Measurements from ENCODE around the gene CERS1.

CERS1 gene

DNA sequence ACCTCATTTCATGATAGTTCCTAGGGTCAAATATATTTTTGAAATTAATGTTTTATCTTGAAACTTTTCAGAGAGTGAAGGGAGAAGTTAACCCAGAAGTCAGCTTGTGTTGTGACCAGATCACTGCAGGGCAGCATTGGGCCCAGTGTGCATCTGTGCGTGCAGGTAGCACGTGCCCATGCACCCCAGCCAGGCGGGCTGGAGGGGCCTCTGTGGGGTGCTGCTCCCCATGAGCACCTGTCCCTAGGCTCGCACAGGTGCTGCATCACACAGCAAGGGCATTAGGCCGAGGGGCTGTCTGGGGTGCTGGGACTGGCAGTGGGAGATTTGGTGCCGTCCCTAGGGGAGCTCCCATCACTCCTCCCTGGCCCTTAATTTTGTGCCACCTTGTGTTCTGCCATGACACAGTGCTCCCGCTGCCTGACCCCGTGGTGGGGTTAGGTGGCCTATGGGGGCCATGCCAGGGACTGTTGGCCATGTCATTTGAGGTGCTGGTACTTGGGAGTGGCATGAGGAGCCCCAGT lies 51.1 kb downstream of the CERS1 start:
- TF ChIP-seq ZNF8 (CRISPR knock-in tag; IDR thresholded peaks at IDR 0.05) (no peak), TOX (CRISPR knock-in tag; IDR thresholded peaks at IDR 0.05; ENCODE audit: borderline replicate concordance) (no peak), TCF4 (CRISPR knock-in tag; IDR thresholded peaks at IDR 0.05; ENCODE audit: borderline replicate concordance) (no peak), PPARA (CRISPR knock-in tag; IDR thresholded peaks at IDR 0.05; ENCODE audit: borderline replicate concordance) (no peak), SNAI2 (CRISPR knock-in tag; IDR thresholded peaks at IDR 0.05) (no peak), ZNF70 (CRISPR knock-in tag; IDR thresholded peaks at IDR 0.05) (no peak)
- TF ChIP-seq, protein P1, sequence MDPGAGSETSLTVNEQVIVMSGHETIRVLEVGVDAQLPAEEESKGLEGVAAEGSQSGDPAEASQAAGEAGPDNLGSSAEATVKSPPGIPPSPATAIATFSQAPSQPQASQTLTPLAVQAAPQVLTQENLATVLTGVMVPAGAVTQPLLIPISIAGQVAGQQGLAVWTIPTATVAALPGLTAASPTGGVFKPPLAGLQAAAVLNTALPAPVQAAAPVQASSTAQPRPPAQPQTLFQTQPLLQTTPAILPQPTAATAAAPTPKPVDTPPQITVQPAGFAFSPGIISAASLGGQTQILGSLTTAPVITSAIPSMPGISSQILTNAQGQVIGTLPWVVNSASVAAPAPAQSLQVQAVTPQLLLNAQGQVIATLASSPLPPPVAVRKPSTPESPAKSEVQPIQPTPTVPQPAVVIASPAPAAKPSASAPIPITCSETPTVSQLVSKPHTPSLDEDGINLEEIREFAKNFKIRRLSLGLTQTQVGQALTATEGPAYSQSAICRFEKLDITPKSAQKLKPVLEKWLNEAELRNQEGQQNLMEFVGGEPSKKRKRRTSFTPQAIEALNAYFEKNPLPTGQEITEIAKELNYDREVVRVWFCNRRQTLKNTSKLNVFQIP (CRISPR knock-in tag; IDR thresholded peaks at IDR 0.05; ENCODE audit: borderline replicate concordance, low read depth), result no peak
- ATAC-seq, result no peak

- TF ChIP-seq TCF4 (CRISPR knock-in tag; IDR thresholded peaks at IDR 0.05; ENCODE audit: borderline replicate concordance), result no peak
- TF ChIP-seq SNAI2 (CRISPR knock-in tag; IDR thresholded peaks at IDR 0.05), result no peak
- TF ChIP-seq ARNTL (CRISPR knock-in tag; IDR thresholded peaks at IDR 0.05; ENCODE audit: borderline replicate concordance, low read depth), result no peak
- no peak for TF ChIP-seq OSR1 (CRISPR knock-in tag; IDR thresholded peaks at IDR 0.05)
- TF ChIP-seq ZNF70 (CRISPR knock-in tag; IDR thresholded peaks at IDR 0.05), result no peak
- TF ChIP-seq, protein P1 (CRISPR knock-in tag; IDR thresholded peaks at IDR 0.05; ENCODE audit: borderline replicate concordance, low read depth), result no peak
- no peak for TF ChIP-seq ZFP3 (CRISPR knock-in tag; IDR thresholded peaks at IDR 0.05)
- TF ChIP-seq BACH2 (CRISPR knock-in tag; IDR thresholded peaks at IDR 0.05; ENCODE audit: borderline replicate concordance), result no peak
- TF ChIP-seq ZFP30 (CRISPR knock-in tag; IDR thresholded peaks at IDR 0.05), result no peak
- TF ChIP-seq, protein P2, sequence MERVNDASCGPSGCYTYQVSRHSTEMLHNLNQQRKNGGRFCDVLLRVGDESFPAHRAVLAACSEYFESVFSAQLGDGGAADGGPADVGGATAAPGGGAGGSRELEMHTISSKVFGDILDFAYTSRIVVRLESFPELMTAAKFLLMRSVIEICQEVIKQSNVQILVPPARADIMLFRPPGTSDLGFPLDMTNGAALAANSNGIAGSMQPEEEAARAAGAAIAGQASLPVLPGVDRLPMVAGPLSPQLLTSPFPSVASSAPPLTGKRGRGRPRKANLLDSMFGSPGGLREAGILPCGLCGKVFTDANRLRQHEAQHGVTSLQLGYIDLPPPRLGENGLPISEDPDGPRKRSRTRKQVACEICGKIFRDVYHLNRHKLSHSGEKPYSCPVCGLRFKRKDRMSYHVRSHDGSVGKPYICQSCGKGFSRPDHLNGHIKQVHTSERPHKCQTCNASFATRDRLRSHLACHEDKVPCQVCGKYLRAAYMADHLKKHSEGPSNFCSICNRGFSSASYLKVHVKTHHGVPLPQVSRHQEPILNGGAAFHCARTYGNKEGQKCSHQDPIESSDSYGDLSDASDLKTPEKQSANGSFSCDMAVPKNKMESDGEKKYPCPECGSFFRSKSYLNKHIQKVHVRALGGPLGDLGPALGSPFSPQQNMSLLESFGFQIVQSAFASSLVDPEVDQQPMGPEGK (CRISPR knock-in tag; IDR thresholded peaks at IDR 0.05; ENCODE audit: borderline replicate concordance), result no peak
- no peak for TF ChIP-seq ESRRG (CRISPR knock-in tag; IDR thresholded peaks at IDR 0.05)
- no peak for TF ChIP-seq TOX (CRISPR knock-in tag; IDR thresholded peaks at IDR 0.05; ENCODE audit: borderline replicate concordance)
- TF ChIP-seq ZNF8 (CRISPR knock-in tag; IDR thresholded peaks at IDR 0.05), result no peak
- TF ChIP-seq PPARA (CRISPR knock-in tag; IDR thresholded peaks at IDR 0.05; ENCODE audit: borderline replicate concordance), result no peak
- TF ChIP-seq, protein P3, sequence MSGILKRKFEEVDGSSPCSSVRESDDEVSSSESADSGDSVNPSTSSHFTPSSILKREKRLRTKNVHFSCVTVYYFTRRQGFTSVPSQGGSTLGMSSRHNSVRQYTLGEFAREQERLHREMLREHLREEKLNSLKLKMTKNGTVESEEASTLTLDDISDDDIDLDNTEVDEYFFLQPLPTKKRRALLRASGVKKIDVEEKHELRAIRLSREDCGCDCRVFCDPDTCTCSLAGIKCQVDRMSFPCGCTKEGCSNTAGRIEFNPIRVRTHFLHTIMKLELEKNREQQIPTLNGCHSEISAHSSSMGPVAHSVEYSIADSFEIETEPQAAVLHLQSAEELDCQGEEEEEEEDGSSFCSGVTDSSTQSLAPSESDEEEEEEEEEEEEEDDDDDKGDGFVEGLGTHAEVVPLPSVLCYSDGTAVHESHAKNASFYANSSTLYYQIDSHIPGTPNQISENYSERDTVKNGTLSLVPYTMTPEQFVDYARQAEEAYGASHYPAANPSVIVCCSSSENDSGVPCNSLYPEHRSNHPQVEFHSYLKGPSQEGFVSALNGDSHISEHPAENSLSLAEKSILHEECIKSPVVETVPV (CRISPR knock-in tag; IDR thresholded peaks at IDR 0.05), result no peak
- TF ChIP-seq, protein P4, sequence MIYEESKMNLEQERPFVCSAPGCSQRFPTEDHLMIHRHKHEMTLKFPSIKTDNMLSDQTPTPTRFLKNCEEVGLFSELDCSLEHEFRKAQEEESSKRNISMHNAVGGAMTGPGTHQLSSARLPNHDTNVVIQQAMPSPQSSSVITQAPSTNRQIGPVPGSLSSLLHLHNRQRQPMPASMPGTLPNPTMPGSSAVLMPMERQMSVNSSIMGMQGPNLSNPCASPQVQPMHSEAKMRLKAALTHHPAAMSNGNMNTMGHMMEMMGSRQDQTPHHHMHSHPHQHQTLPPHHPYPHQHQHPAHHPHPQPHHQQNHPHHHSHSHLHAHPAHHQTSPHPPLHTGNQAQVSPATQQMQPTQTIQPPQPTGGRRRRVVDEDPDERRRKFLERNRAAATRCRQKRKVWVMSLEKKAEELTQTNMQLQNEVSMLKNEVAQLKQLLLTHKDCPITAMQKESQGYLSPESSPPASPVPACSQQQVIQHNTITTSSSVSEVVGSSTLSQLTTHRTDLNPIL (CRISPR knock-in tag; IDR thresholded peaks at IDR 0.05; ENCODE audit: low read depth), result no peak
- TF ChIP-seq ZNF565 (CRISPR knock-in tag; conservative IDR thresholded peaks at IDR 0.05; ENCODE audit: low read depth), result no peak
- TF ChIP-seq GLIS3 (CRISPR knock-in tag; IDR thresholded peaks at IDR 0.05), result no peak
- no peak for TF ChIP-seq TSHZ2 (CRISPR knock-in tag; IDR thresholded peaks at IDR 0.05)
- no peak for ATAC-seq
Observed at GRCh38 chr19:18843960-18844359, 52.0 kb downstream of the CERS1 start.
